GM21515 (cell line): ENCODE data around the gene DUSP11.
"Not testable (repeated sequence)": the region's sequence is repeated elsewhere in the genome, so short reads cannot be mapped to it uniquely, and the experiment has no call there.

Experiments used
- ATAC-seq: cut with Tn5 transposase; IDR thresholded peaks from one replicate; pipeline ENCODE4 v1.9.1; 2021; ENCODE audit not compliant: unreplicated experiment

The DUSP11 gene

DNA sequence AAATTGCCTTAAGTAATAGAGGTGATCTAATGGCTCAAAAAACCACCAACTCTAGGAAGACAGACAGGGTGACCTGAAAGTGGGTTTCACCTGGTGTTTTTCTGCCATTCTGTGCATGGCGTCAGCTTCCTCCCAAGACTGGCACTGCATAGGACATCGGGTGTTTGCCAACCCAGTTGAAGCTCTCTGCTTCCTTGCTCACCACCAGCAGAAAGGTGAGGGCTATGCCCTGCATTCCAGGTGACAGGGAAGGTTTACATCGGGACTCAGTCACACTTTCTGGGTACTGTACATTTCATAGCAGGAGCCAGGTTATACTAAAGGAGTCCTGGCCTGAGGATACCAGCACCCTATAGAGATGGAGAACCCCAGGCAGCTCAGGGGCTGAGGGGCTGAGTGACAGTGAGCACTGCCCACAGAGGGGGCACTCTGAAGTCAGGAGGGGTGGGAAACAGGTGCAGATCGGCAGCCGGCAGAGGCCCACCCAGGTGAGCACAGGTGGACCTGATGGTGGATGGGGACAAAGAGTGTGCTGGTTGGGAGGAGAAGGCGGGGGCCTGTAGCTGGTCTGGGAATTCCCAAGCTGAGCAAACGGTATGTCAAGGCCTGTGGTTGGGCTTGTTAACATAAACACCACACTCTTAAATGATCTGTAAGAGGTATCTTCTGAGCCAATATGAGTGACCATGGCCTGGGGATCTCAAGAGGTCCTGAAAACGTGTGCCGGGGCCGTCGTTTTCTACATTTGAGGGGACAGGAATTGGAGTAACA lies 60.9 kb downstream of the DUSP11 start:
- ATAC-seq: no peak

DNA sequence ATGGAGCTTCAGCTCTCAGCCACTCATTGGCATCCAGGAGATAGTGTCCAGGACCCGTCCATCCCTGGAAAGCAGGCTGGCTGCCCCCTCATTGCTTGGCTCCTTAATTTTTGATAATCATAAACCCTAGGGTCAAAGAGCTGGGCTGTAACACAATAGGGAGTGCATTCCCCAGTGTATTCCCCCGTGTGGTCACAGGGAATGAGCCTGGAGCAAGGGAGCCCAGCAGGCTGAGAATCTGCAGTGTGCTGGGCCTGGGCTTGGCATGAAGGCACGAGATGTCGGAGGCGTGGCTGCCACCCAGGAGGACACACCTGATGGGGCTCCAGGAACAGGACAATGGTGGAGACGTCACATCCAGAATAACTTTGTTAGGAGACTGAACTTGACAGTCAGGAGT lies 61.5 kb downstream of the DUSP11 start:
- no peak for ATAC-seq

- ATAC-seq: not testable (repeated sequence)
Observed at GRCh38 chr2:73717695-73718094, 62.2 kb downstream of the DUSP11 start.

GRCh38 chr2:73717251-73717606 lies 62.7 kb downstream of the DUSP11 start:
- no peak for ATAC-seq

DNA sequence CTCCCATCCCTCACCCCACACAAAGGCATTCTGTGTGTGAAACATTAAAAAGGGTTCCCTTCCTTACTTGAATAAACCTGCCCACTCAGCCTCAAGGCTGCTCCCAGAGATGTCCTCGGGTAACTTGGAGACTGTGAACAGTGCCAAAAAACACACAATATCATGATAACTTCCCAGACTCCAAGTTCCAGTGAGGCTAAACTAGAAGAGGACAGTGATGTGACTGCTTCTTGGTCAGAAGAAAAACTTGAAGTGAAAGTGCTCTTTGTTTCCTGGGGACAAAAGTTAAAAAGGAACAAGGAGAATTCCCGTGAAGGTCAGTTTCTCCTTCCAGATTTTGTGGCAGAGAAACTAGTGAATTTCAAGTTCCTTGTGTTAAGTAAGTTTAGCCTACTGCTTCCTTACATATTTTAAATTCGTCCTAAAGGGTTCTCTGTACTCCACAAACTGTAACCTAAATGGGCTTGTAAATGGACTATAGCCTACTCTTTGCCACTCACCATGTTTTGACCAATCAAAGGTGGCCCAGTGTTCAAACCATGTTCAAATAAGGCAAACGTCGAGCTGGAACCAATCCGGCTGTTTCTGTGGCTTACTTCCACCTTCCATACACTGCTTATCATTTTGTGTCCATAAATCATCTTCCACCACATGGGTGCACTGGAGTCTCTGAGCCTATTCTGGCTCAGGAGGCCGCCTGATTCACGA lies 63.2 kb downstream of the DUSP11 start:
- ATAC-seq: no peak

DNA sequence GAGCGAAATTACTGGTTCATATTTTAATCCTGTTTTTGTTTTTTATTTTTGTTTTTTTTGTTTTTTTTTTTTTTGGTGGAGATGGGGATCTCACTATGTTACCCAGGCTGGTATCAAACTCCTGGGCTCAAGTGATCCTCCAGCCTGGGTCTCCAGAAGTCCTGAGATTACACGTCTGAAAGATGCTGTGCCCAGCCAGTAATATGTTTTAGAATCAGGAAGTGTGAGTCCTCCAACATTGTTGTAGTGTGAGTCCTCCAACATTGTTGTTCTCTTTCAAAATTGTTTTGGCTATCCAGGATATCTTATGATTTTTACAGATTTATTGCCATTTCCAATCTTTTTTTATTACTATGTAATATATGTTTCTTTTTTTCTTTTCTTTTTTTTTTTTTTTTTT lies 65.8 kb downstream of the DUSP11 start:
- no peak for ATAC-seq
